NCI-H748 (cell line): ENCODE measurements around the gene CAMK2N2.
"Not testable (repeated sequence)": the region's sequence is repeated elsewhere in the genome, so short reads cannot be mapped to it uniquely, and the experiment has no call there.

ENCODE experiments used
- DNase-seq: peaks from one replicate; lab custom pipeline; 2025; ENCODE audit not compliant: unreplicated experiment; lab: John Stamatoyannopoulos, UW

CAMK2N2 gene

GRCh38 chr3:184275381-184275701 lies 14.0 kb upstream of the CAMK2N2 start:
- no peak for DNase-seq

- no peak for DNase-seq
These were observed 10.9 kb upstream of the CAMK2N2 start for GRCh38 chr3:184272269-184272668.

GRCh38 chr3:184267249-184267648 lies 5.9 kb upstream of the CAMK2N2 start:
- DNase-seq = not testable (repeated sequence)

- DNase-seq = no peak
These were observed 1.4 kb upstream of the CAMK2N2 start for GRCh38 chr3:184262764-184263179.

- DNase-seq = peak; percentile 67
These were observed 756 bp upstream of the CAMK2N2 start for GRCh38 chr3:184261854-184262763.

GRCh38 chr3:184260724-184261269 lies 556 bp downstream of the CAMK2N2 start:
- peak; percentile 34 for DNase-seq

GRCh38 chr3:184259878-184260723 lies 1.3 kb downstream of the CAMK2N2 start:
- DNase-seq = peak; percentile 42

- DNase-seq = no peak
These were observed 1.9 kb downstream of the CAMK2N2 start for GRCh38 chr3:184259396-184259877.

- no peak for DNase-seq
These were observed 2.4 kb downstream of the CAMK2N2 start for GRCh38 chr3:184258926-184259325.

GRCh38 chr3:184257083-184257915 lies 4.1 kb downstream of the CAMK2N2 start:
- DNase-seq = no peak

GRCh38 chr3:184255291-184256039 lies 5.9 kb downstream of the CAMK2N2 start:
- no peak for DNase-seq

- peak; percentile 87 for DNase-seq
These were observed 11.1 kb downstream of the CAMK2N2 start for GRCh38 chr3:184250167-184250828.

- DNase-seq = peak; percentile 96
These were observed 11.8 kb downstream of the CAMK2N2 start, which contains the start of gene EEF1AKMT4 for GRCh38 chr3:184249412-184250166. TSS of gene EEF1AKMT4 (plus strand) at chr3:184249672. CDS start at chr3:184249695, 23 bp downstream.

- DNase-seq = peak; percentile 81
These were observed 12.6 kb downstream of the CAMK2N2 start, which contains the start of gene ALG3 for GRCh38 chr3:184248454-184249411. TSS of gene ALG3 (minus strand) at chr3:184248962. CDS start at chr3:184248940, 22 bp downstream.

GRCh38 chr3:184242297-184242685 lies 19.1 kb downstream of the CAMK2N2 start:
- no peak for DNase-seq

GRCh38 chr3:184241447-184242296 lies 19.7 kb downstream of the CAMK2N2 start:
- peak; percentile 53 for DNase-seq

- no peak for DNase-seq
These were observed 20.3 kb downstream of the CAMK2N2 start for GRCh38 chr3:184241141-184241446.
